Prostate gland (tissue), 2 donors: Measurements from ENCODE around the gene SPATS1. TPM values are rescaled to one million over a fixed set of nuclear protein-coding genes. Genes with fewer than 3 reads are reported as not detected.

Experiments
- DNase-seq: peaks from one replicate; pipeline ENCODE4 v3.0.0-alpha.2; 2019; ENCODE audit warnings: low spot score
- H3K27ac ChIP-seq, 2 donors: fragments of 200-600 bp; sonication (generic); 2 replicates each; pipeline ENCODE4 v1.5.1; 2017 to 2019
- H3K27me3 ChIP-seq: fragments of 200-600 bp; sonication (generic); replicated peaks from 2 replicates; pipeline ENCODE4 v1.5.1; 2019; ENCODE audit not compliant: insufficient read depth
- H3K36me3 ChIP-seq, 2 donors: fragments of 200-600 bp; sonication (generic); 1 replicate in 1 of 2; 2 replicates in 1 of 2; pipeline versions ENCODE4 v1.5.1 to v1.8.1; 2017 to 2019
- H3K4me1 ChIP-seq: fragments of 200-600 bp; sonication (generic); replicated peaks from 2 replicates; pipeline ENCODE4 v1.5.1; 2019
- H3K4me3 ChIP-seq, 2 donors: fragments of 200-600 bp; sonication (generic); 2 replicates each; pipeline ENCODE4 v1.5.1; 2017 to 2019
- H3K9me3 ChIP-seq: fragments of 200-600 bp; sonication (generic); 2 replicates; pipeline ENCODE4 v1.5.1; 2017
- CTCF ChIP-seq, 4 experiments: fragments of 200-600 bp in 2 of 4; fragments of 450-650 bp in 2 of 4; sonication (generic) in 2 of 4; IDR thresholded peaks; 1 replicate in 3 of 4; 2 replicates in 1 of 4; pipeline ENCODE4 v1.5.1; 2016 to 2019; ENCODE audit warnings: antibody characterized with exemption in 4 of 4, mild to moderate bottlenecking in 2 of 4, moderate library complexity in 2 of 4
- POLR2A ChIP-seq: fragments of 450-650 bp; IDR thresholded peaks from one replicate; pipeline ENCODE4 v1.6.1; 2016; ENCODE audit warnings: antibody characterized with exemption, mild to moderate bottlenecking
- POLR2AphosphoS5 ChIP-seq: sonication (generic); formaldehyde crosslinking; IDR thresholded peaks from one replicate; pipeline ENCODE4 v1.6.1; 2017; ENCODE audit warnings: antibody characterized with exemption
- WGBS: methylation state at CpG from one replicate; pipeline ENCODE4 v1.1.5; 2018; 5-methylcytosine and 5-hydroxymethylcytosine counted together
- intact Hi-C: fragments of 100-400 bp; cut with DNase I; formaldehyde crosslinking; loops from one replicate; pipeline ENCODE4 v1.14.2; 2022
- total RNA-seq, 2 donors: library from RNA; depleted of rRNA; stranded (reverse); fragments of >200 nt; gene quantifications; one replicate each; pipeline ENCODE4 v1.1.0, GENCODE V29; 2016

SPATS1 gene
- total RNA-seq, 2 donors from 2014 or later, result 2.0 TPM; not detected in 1

- no peaks in the 10 kb centered on the region for H3K9me3 ChIP-seq
- 61% methylated on average over 6 of the region's 6 CpGs for WGBS
- TF ChIP-seq CTCF (IDR thresholded peaks at IDR 0.05) (no peak), POLR2AphosphoS5 (no peak), POLR2A (no peak)
These were observed 19.5 kb downstream of the SPATS1 start for GRCh38 chr6:44361947-44362346.

GRCh38 chr6:44363377-44363926 is 21.0 kb downstream of the SPATS1 start:
- no peak overlapping the region for H3K4me3 ChIP-seq
- no peaks in the 10 kb centered on the region for H3K4me1 ChIP-seq
- H3K27ac ChIP-seq, result no peak overlapping the region
- TF ChIP-seq POLR2A (no peak), CTCF (IDR thresholded peaks at IDR 0.05) (no peak), POLR2AphosphoS5 (no peak)
- no peaks in the 10 kb centered on the region for H3K9me3 ChIP-seq
- H3K36me3 ChIP-seq, result no peaks in the 10 kb centered on the region
- DNase-seq, result no peak
- no peaks in the 10 kb centered on the region for H3K27me3 ChIP-seq
- intact Hi-C loops, result no loop called here
- WGBS, result 97% methylated on average over 3 of the region's 3 CpGs

More at GRCh38 chr6:44361947-44362346, 19.5 kb downstream of the SPATS1 start:
- no peaks in the 10 kb centered on the region for H3K27me3 ChIP-seq
- no peaks in the 10 kb centered on the region for H3K36me3 ChIP-seq
- no peaks in the 10 kb centered on the region for H3K4me1 ChIP-seq
- no peak overlapping the region for H3K4me3 ChIP-seq
- no peak for DNase-seq
- intact Hi-C loops, result no loop called here
- H3K27ac ChIP-seq, result no peak overlapping the region

- TF ChIP-seq CTCF (IDR thresholded peaks at IDR 0.05), result no peak
- TF ChIP-seq POLR2A, result no peak
- no peak for TF ChIP-seq POLR2AphosphoS5
- H3K27ac ChIP-seq, result no peak overlapping the region
- no peaks in the 10 kb centered on the region for H3K4me1 ChIP-seq
- DNase-seq, result no peak
- 87% methylated on average over 3 of the region's 3 CpGs for WGBS
- no peak overlapping the region for H3K4me3 ChIP-seq
- H3K9me3 ChIP-seq, result no peaks in the 10 kb centered on the region
- intact Hi-C loops, result no loop called here
- no peaks in the 10 kb centered on the region for H3K36me3 ChIP-seq
- no peaks in the 10 kb centered on the region for H3K27me3 ChIP-seq
These were observed 24.3 kb downstream of the SPATS1 start for GRCh38 chr6:44366781-44367180.

- no peaks in the 10 kb centered on the region for H3K36me3 ChIP-seq
- DNase-seq, result no peak
- H3K27ac ChIP-seq, result no peak overlapping the region
- no peaks in the 10 kb centered on the region for H3K4me1 ChIP-seq
- intact Hi-C loops, result no loop called here
- no peaks in the 10 kb centered on the region for H3K27me3 ChIP-seq
- H3K9me3 ChIP-seq, result no peaks in the 10 kb centered on the region
- TF ChIP-seq POLR2A (no peak), CTCF (IDR thresholded peaks at IDR 0.05) (no peak), POLR2AphosphoS5 (no peak)
- no peak overlapping the region for H3K4me3 ChIP-seq
- 50% methylated on average over 2 of the region's 2 CpGs for WGBS
These were observed 25.2 kb downstream of the SPATS1 start for GRCh38 chr6:44367681-44368080.

GRCh38 chr6:44373051-44373450 is 30.6 kb downstream of the SPATS1 start:
- no peak for DNase-seq
- no peak overlapping the region for H3K4me3 ChIP-seq
- 65% methylated on average over 3 of the region's 3 CpGs for WGBS
- intact Hi-C loops, result no loop called here
- TF ChIP-seq POLR2AphosphoS5, result no peak
- TF ChIP-seq CTCF (IDR thresholded peaks at IDR 0.05), result no peak
- TF ChIP-seq POLR2A, result no peak
- no peak overlapping the region for H3K27ac ChIP-seq
- no peaks in the 10 kb centered on the region for H3K36me3 ChIP-seq
- H3K27me3 ChIP-seq, result no peaks in the 10 kb centered on the region
- no peaks in the 10 kb centered on the region for H3K9me3 ChIP-seq
- no peaks in the 10 kb centered on the region for H3K4me1 ChIP-seq
